RPMI7951 (cell line): ENCODE measurements around the gene BMF. TPM values are rescaled to one million over a fixed set of nuclear protein-coding genes. Genes with fewer than 3 reads are reported as not detected.
"Not testable (repeated sequence)": the region's sequence is repeated elsewhere in the genome, so short reads cannot be mapped to it uniquely, and the experiment has no call there.

Experiments
- DNase-seq: peaks from one replicate; pipeline ENCODE4 v3.0.0-alpha.2; 2012; ENCODE audit warnings: low read depth
- total RNA-seq: library from RNA; depleted of rRNA; stranded (reverse); fragments of >200 nt; shearing (Covaris generic); gene quantifications from 2 replicates; pipeline ENCODE4 v1.2.3, GENCODE V29; 2014

Gene BMF
- total RNA-seq, 1 experiment from 2014 or later = 13.8 TPM

- peak; percentile 61 for DNase-seq
Measured at GRCh38 chr15:40087991-40088928, 20.4 kb downstream of the BMF start.

DNA sequence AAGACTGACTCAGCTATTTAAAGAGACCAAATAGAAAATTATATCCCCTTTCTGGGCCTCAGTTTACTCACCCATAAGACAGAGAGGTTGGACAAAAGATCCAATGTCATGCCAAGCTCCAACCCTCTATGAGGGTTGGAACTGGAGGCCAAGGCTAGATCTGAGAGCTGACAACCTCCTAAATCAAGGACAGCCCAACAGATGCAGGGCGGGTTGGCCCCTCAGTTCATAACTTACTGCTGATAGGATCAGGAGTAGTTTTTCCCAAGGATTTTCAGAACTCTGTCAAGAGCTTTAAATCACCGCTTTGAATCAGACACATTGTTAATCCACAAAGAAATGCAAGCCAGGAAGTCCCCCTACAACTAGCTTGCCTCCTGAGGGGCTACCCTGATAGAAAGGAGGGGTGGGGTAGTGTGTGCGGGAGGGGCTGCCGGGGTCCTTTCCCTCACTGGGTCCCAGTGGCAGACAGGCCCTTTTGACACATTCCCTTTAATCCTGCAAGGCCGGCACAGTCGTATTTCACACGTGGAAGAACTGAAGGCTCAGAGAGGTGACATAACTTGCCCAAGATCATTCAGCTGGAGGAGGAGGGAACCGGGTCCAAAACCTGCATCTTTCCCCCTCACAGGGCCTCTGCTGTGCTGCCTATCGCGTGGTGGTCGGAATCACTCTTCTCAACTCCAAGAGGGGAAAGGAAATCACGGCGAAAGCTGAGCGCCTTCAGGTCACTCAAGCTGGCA lies 21.4 kb downstream of the BMF start:
- DNase-seq = no peak

- DNase-seq = peak; percentile 41
Measured at GRCh38 chr15:40085266-40085665, 23.4 kb downstream of the BMF start.

GRCh38 chr15:40084650-40085049 lies 24.0 kb downstream of the BMF start:
- no peak for DNase-seq

DNA sequence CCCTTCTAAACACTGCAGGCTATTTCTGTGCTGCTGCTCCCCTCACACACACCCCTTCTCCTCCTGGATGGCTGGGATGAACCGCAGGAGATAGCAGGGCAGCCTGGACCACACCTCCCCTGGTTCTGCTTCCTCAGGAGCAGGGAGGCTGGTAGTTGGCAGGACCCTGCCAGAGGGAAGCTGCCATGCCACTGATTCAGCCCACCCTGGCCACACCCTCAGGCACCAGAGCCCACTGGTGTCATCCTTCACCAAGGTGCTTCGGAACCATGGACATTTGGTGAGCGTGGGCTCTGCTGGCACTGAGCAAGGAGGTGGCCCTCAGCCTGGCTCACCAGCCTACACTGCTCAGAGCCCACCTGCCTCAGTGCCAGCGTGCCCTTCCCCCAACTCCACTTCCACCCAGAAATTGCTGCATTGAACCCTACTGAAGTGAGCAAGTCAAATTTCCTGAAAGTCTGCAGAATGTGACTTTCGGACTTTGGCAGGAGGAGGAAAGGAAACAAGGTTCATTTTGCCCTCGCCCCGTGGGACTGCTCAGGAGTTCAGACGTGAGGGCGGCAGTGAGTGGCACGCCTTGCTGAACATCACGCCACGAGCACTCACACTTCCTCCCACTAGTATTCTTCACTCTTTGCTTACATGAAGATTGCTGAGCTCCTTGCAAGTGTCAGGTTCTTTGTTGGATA lies 26.3 kb downstream of the BMF start:
- no peak for DNase-seq

DNA sequence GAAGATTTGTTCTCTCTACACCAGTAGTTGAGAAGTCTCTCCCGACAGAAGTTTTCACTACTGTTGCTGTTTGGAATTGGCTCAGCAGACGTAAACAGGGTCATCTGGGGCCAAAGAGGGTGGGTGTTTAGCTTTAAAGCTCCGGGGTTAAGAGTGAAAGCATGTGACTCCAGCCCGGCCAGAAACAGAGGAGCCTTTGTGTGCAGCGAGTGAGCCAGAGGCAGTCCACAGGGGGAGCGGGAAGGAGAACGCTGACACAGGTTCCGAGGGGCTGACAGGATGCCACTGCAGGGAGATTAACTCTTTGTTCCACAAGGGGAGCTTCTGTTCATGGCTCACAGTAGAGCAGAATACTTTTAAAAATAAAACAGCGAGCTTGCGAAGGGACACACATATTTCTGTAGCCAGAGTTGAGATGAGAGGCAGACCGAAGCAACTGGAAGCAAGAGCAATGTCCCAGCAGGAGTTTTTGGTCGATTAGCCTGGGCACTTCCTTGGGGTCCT lies 26.9 kb downstream of the BMF start:
- DNase-seq = peak; percentile 94

- DNase-seq = peak; percentile 80
Measured at GRCh38 chr15:40080847-40081246, 27.8 kb downstream of the BMF start.

- DNase-seq = no peak
Measured at GRCh38 chr15:40080104-40080503, 28.6 kb downstream of the BMF start.

DNA sequence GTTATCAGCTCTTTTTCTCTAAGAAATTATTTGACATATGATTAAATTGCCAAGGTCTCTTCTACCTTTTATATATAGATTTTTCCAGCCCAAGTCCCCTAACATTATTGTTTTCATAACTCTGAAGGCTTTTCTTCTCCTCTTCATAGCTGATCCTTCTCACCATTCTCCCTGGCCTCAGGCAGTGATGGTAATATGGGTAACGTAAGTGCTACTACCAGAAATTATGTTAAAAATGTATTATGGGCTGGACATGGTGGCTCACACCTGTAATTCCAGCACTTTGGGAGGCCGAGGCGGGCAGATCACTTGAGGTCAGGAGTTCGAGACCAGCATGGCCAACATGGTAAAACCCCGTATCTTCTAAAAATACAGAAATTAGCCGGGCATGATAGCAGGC lies 29.2 kb downstream of the BMF start:
- no peak for DNase-seq

GRCh38 chr15:40075298-40076044 lies 33.2 kb downstream of the BMF start:
- no peak for DNase-seq

DNA sequence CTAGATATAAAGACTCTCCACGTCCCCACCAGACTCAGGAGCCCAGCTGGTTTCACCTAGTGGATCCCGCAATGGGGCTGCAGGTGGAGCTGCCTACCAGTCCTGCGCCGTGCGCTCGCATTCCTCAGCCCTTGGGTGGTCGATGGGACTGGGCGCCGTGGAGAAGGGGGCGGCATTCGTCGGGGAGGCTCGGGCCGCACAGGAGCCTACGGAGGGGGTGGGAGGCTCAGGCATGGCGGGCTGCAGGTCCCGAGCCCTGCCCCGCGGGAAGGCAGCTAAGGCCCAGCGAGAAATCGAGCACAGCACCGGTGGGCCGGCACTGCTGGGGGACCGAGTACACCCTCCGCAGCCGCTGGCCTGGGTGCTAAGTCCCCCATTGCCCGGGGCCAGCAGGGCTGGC lies 34.0 kb downstream of the BMF start:
- DNase-seq = not testable (repeated sequence)

DNA sequence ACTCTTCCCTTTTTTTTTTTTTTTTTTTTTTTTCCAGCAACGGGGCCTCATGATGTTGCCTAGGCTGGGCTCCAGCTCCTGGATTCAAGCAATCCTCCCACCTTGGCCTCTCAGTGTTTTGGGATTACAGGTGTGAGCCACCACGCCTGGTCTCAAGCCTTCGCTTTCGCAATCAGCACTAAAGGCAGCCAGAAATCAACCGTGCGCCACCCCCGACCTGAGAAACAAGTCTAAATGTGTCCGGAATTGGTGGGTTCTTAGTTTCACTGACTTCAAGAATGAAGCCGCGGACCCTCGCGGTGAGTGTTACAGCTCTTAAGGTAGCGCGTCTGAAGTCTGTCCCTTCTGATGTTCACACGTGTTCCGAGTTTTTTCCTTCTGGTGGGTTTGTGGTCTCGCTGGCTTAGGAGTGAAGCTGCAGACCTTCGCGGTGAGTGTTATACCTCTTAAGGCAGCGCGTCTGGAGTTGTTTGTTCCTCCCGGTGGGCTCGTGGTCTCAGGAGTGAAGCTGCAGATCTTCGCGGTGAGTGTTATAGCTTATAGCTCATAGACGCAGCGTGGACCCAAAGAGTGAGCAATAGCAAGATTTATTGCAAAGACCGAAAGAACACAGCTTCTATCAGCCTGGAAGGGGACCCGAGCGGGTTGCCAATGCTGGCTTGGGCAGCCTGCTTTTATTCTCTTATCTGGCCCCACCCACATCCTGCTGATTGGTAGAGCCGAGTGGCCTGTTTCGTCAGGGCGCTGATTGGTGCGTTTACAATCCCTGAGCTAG lies 34.8 kb downstream of the BMF start:
- DNase-seq = not testable (repeated sequence)

DNA sequence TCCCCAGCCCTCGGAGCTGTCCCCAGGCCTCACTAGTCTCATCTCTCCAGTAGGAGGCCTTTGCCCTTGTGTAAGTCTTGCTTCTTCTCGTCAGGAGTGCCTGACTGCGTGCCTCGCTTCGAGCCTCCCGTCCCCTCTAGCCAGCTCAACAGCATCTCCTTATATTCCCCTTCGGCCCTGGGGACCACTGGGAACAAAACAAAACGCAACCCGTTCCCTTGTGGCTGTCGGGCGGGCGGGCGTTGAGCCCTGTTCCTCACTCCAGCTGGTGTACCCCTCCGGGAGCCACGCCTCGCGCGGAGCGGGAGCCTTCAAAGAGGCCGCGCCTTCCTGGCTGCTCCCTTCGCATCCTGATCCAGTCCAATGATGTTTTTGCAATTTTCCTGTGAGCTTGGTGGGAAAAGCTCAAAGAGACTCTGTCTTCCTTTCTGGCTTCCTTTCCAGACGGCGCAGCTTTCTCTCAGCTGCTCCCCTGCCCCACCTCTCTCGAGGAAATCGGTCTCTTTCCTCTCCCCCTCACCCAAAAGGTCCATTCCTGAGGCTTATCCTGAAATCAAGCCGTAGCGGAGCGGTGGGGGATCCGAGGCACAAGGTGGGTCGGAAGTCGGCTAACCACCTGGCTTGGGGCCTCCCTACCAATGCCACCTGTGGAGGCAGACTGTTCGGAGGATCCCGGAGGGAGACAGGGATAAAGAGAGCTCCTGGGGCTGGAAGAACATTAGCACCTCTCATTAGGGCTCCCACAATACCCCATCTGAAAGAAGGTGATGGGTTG lies 36.3 kb downstream of the BMF start:
- DNase-seq = no peak

DNA sequence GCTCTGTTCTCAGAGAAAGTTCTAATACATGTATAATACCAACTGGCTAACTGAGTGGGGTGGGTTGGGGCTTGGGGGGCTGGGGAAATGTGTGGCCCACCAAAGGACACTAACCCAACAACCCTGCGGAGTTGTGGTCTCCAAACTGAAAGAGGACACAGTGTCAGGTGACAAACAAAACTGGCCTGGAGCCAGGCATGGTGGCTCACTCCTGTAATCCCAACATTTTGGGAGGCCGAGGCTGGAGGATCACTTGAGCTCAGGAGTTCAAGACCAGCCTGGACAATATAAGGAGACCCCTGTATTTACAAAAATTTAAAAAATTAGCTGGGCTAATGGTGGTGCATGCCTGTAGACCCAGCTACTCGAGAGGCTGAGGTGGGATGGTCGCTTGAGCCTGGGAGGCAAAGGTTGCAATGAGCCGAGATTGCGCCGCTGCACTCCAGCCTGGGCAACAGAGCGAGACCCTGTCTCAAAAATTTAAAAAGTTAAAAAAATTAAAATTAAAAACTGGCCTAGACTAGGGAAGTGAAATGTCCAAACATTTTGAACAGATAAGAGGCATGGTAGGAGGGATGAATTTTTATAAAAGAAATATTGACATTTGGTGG lies 38.0 kb downstream of the BMF start:
- no peak for DNase-seq

GRCh38 chr15:40070166-40070557 lies 38.5 kb downstream of the BMF start:
- DNase-seq = peak; percentile 47

DNA sequence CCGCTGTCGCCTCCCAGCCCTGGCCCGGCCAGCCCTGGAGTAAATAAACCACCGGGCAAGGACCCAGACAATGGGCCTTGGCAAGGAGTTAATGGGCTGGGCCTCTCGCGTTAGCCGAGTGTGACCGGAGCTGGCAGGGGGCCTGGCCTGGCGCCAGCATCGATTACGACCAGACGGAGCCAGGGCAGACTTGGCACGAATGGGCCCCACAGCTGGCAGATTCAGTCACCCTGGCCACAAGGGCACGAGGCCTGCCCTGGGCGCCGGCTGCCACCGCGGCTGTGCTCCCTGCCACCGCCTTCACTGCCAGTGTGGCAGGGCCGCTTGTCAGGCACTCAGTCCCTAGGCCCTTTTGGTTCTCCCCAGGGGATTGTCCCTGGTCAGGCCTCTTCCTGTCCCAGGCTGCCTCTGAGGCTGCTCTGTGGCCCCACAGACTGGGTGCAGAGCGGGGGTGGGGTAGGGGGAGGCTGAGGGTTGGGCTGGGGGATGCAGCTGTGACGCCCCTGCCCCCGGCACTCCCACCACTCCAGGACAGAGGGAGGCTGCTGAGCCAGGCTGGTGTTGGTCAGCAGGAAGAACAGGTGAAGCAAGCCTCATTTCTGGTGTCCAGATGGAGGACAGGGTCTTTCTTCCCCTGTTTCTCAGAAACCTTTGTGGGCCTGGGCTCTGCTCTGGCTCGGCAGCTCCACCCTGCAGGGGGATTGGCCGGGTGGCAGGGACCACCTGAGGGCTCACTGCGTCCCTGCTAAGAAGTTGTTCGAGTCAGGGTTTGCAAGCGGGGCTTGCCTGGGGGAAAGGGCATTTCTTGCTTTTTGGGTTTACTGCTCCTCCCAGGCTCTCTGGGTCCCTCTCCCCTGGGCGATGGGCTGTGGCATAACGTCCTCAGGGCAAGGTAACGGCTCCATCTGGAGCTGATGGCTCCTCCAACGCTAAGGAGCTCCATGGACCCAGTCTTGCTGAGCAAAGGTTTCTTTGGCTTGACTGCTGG lies 39.2 kb downstream of the BMF start:
- peak; percentile 97 for DNase-seq

- DNase-seq = no peak
Measured at GRCh38 chr15:40067921-40068624, 40.6 kb downstream of the BMF start.
